GM18508 (cell line): ENCODE measurements around the gene PARD3.

Experiments used
- ATAC-seq: cut with Tn5 transposase; IDR thresholded peaks from one replicate; pipeline ENCODE4 v1.9.1; 2021; ENCODE audit warnings: moderate number of reproducible peaks; ENCODE audit not compliant: insufficient read depth, unreplicated experiment

Gene PARD3

DNA sequence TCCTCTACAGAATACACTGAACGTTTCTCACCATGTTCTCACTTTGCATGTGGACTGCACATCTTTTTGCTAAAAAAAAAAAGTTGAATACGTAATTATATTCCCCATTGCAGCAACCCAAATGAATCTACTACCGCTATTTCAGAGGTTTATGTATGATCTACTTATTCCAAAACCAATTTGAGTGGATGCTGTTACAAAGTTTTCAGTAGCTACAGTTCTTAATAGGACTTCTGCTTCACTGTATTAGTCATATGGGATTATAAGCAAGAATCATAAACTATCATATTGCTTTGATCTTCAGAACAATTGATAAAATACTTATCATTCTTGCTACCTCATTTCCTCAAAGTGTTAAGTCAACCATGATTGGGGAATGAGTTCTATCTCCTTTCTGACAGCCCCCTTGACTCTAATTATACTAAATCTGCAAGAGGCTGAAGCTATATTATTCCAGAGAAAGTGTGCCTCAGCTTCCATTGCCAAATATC, 257.0 kb downstream of the PARD3 start:
- no peak for ATAC-seq

DNA sequence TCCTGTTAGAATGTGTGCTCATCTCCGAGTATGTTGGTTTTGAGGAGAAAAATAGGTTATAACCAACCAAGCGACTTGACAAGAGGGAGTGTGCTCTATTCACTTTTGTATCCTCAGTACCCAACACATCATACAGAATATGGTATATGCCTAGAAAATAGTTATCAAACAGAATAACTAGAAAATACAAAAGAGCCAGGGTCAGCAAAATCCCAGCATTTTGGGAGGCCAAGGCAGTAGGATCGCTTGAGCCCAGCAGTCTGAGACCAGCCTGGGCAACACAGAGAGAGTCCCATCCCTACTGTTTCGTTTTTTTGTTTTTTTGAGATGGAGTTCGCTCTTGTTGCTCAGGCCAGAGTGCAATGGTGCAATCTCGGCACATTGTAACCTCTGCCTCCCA, 257.9 kb downstream of the PARD3 start:
- ATAC-seq: no peak

DNA sequence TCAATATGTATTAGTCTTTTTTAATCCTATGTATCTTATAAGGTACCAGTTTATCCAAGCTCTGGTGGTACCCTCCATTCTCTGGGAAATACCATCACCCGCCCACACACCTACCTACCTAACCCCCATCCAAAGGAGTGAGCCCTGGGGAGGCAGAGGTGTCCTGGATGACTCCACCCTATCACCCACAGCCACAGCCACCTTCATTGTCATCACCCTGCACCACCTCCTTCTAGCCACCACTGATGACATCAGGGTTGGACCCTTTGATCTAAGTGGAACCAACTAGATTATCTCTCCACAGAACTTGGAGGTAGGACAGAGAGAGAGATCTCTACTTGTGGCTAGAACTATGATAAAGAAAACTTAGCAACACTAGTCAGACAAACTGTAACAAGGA, 259.4 kb downstream of the PARD3 start:
- no peak for ATAC-seq

DNA sequence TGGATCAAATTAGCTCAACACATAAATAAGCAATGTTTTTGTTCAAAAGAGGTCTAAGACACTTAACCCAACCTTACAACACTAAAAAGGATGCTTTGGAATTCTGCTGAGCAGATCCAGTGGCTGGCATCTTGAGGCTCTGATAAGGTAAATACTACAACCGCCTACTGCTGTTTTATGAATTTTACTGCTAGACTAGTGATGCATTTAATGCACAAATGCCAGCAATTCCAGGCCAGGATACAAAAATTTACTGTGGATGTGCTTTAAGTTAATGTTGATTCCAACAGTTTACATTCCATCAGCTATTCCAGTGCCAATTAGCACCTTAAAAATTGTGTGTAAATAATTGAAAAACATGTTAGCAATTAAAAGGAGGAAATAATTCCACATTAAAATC, 261.3 kb downstream of the PARD3 start:
- ATAC-seq: no peak

DNA sequence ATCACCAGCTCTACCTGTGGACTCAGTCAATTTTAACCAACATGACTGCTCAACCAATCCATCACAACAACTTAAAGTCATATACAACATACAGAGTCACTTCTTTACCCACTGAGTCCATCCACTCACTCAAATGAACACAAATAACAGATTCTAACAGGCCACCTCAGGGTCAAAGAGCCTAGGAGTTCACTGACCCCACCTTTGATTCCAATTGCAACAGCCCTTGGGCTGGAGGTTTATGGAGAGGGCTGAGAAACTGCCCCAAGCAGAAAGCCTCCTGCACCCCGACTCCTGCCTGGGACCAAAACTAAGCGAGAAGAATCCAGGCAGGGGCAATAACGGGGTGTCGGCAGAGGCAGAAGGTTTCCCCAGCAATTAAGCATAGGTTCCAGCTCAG, 263.8 kb downstream of the PARD3 start:
- ATAC-seq: no peak

DNA sequence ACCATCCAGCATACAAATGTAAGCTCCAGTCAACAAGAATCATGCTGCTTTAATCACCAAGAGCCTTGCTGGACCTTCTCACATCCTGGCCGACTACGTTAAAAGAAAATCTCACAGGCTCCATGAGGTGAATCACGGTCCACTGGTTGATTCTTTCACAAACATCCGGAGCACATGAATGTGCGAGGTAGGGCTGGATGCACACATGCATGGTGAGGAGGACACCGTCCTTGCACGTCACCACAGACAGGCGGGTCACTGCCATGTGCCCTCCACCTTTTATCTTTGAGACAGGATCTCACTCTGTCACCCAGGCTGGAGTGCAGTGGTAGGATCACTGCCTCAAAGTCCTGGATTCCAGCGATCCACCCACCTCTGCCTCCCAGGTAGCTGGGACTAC, 265.1 kb downstream of the PARD3 start:
- ATAC-seq: no peak

DNA sequence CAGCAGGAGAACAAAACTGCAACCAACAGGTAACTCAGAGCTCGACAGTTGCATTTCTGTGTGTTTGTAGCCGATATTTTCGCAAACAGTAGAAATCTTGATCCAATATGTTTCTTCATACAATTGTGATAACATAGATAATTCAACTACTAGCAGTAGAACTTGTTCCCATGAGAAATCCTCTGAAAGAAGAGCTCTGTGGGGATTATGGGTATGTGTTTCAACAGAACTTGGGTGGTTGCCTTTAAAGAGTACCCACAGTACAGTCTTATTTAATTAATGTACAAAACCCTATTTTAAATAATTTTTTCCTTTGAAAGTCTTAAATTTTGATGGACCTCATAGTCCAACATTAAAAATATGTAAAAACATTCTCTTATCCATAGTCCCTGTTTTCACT, 266.1 kb downstream of the PARD3 start:
- no peak for ATAC-seq

DNA sequence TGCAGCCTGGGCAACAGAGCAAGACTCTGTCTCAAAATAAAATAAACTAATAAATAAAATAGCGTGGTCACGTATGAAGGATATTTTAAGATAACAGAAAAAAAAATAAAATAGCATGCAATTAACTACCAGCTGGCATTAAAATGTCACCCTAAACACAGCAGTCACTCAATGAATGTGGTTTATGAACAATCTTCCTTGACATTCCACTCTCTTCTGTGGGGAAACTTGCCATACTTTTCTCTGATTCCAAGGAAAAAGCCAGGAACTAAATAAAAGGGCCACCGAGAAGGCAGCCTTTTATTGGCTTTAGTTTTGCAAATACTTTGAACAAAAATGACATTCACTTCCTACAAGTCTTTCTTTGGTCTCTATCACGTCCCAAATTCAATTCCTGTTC, 266.6 kb downstream of the PARD3 start:
- no peak for ATAC-seq

DNA sequence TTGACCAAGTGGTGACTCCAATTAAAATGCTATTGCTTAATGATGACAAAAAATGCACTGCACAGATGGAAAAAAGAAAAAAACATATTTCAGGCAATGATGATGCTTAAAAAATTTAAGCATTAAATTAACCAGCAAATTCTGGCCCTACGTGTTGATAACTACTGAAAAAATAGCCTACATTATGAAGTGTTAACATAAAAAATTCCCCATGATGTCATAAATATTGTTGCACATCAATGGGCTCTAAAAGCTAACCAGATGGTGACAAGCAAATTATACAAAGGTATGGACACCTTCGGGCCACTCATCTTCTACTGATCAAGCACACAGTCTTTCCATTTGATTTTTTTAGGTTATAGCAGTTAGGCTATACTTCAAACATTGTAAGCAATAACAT, 267.4 kb downstream of the PARD3 start:
- ATAC-seq: no peak

DNA sequence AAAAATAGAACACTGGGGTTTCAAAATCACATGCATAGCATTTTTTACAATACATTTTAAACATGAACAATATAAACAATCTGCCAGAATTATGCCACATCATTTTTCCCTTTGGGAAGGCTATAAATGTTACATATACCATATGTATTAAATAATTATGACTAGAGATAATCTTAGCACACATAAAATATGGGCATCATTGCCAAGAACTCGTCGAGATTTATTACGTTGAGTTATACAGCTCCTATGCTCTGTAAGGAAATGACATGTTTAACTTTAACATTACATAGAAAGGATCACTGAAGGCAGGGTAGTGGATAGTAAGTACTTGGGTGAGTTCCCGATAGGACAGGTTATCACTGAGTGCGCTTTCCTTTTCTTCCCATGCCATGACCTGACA, 267.8 kb downstream of the PARD3 start:
- no peak for ATAC-seq

DNA sequence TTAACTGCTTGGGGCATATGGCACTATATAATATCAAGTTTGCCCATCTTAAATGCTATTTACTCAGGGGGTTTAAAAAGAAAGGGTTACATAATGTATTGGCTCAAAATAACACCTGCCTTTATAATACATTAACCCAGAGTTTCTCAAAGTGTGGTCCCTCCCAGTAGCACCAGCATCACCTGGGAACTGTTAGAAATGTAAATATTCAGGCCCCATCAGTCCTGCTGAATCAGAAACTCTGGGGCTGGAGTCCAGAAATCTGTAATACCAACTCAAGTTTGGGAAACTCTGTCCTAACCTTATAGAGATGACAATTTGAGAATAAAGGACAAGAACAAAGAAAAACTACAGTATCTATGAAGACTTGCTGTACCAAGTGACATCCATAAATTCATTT, 270.7 kb downstream of the PARD3 start:
- no peak for ATAC-seq

DNA sequence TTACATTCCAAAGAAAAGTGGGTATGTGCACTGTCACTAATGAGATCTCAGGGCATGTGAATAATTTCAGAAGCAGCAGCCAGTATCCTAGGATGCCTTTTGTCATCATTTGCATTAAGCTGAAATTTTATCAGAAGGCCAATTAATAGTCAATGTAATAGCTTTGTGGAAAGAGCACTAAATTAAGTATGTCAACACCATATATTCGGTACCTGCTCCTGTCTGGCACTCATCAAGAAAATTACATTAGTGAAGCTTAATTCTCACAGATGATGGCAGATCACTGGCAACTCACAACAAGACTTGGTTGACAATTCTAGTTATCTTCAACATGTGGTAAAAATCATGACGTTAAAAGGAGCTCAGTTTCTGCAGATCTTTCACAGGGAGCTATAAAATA, 271.4 kb downstream of the PARD3 start:
- ATAC-seq: no peak

DNA sequence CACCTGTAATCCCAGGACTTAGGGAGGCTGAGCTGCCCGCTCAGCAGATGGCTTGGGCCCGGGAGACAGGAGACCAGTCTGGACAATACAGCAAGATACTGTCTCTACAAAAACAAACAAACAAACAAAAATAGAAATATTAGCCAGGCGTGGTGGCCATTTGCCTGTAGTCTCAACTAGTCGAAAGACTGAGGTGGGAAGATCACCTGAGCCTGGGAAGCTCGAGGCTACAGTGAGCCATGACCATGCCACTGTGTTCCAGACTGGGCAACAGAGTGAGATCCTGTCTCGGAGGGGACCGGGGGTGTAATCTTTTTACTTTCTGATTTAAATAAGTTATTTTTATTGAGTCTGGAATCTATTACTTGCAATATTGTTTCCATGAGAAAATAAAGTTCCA, 274.6 kb downstream of the PARD3 start:
- no peak for ATAC-seq

DNA sequence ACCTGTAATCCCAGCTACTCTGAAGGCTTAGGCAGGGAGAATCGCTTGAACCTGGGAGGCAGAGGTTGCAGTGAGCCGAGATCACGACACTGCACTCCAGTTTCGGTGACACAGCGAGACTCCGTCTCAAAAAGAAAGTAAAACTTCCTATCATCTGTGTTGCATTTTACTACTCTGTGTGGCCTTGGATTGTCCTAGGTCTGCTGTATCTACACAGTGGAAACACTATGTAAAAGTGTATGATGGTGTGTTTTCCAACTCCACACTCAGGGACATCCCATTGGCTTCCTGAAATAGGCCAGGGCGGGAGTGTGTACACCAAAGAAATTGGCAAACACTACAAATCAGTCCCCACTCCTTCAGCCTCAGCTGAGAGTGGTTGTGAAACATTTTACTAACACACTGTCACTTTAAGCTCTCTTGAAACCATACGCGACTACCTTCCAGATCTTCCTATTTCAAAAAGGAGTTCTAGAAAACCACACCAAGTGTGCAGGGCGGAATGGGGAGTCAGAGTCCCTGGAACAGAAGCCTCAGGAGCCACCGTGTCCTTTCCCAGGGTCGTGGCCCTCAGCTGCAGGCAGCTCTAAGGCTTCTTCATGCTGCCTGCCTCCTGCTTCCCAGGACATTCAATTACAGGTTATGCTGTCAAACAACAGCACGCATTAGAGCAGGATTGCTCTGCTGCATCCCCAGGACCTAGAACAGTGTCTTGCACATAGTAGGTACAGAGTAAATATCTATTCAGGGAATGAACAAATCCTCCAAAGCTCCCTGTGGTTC, 275.4 kb downstream of the PARD3 start:
- no peak for ATAC-seq

DNA sequence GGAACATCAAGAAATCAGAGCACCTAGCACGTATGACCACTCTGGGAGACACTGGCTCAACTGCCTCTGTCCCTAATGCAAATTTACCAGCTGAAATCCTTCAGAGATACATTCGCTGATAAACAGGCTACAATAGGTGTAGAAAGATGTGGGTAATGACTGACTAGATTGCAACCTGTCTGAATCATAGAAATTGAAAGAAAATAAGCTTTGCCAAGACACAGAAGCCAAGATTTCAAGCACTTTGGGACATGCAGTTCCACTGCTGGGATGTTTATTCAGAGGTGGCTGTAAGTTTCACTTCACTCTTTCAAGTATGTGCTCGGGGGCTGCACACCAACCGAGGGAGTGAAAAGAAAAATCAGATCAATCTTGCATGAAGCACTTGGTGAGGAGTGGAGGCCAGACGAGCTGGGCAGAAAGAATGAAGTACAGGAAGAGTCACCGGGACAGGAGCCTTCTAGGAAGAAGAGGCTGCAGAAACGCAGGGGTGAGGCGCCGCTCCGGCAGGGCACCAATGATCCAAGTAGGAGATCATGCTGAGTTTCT, 276.7 kb downstream of the PARD3 start:
- no peak for ATAC-seq

DNA sequence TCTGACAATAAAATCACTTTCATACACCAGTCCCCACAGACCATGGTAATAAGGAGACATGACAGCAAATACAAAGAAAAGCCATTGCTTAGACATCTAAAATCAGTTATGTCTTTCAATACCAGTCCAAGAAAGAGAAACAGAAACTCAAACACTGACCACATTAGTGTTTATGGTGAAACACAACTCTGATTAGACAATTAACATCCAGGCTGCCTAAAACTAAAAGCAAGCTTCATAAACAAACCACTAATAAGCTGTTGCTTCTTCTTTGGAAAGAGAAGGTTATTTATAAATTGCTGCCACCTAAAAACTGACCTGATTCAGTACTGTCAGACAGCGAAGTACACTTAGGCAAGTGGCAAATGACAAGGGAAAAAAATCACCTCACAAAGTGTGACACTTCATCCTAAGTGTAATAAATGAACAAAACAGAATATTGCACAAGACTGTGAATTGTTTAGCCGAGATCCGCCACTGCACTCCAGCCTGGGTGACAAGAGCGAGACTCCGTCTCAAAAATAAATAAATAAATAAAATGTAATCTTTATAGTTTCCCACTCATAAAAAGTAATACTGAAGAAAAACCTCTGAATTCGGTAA, 277.4 kb downstream of the PARD3 start:
- peak; percentile 62 for ATAC-seq

DNA sequence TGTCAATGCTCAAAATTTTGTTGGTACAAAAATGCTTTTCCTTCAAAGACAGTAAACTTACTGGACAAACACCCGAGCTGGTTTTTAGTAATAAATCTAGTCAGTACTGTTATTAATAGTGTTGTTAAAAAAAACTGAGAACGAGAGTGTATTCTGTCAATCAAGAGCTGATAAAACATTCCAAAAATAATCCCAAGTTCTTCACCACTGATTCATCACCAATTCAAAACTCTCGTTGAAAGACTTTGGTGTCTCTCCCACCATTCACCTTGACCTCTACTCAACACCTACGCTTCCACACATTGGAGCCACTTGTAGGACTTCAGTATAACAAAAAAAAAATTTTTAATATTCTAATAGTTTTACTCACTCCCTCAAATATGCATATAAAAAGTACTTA, 279.2 kb downstream of the PARD3 start:
- no peak for ATAC-seq

DNA sequence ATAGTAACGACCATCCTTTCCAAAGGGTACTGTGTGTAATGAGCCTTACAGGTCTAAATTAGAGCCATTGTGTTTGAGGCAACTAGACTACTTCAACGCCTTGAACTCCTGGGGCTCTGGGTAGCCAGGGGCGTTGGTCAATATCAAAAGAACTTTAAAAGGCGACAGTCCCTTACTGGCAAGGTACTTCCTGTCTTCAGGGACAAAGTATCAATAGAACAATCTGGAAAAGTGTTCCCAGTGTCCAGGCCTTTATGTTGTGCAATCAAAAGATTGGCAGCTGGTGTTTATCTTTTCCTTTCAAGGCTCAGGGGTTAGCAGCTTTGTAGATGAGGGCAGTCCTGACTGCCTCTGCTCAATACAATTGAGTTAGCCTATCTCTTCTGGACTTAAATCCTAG, 284.3 kb downstream of the PARD3 start:
- ATAC-seq: no peak

DNA sequence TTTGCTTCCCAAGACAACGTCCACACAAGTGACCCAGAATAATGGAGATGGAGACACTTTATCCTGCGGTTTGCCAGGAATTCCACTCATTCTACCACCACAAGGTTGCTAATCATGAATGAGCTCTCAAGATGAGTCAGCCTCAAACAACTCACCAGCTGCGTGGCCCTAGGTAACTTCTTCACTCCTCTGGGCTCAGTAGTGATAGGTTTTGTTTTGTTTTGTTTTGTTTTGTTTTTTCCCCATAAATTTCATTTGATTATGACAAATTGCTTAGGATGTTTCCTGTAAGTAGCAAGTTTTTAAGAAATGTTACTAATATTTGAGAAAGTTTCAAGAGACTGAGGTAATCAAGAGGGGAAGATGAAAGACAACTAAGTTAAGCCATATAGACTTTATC, 286.8 kb downstream of the PARD3 start:
- ATAC-seq: no peak

DNA sequence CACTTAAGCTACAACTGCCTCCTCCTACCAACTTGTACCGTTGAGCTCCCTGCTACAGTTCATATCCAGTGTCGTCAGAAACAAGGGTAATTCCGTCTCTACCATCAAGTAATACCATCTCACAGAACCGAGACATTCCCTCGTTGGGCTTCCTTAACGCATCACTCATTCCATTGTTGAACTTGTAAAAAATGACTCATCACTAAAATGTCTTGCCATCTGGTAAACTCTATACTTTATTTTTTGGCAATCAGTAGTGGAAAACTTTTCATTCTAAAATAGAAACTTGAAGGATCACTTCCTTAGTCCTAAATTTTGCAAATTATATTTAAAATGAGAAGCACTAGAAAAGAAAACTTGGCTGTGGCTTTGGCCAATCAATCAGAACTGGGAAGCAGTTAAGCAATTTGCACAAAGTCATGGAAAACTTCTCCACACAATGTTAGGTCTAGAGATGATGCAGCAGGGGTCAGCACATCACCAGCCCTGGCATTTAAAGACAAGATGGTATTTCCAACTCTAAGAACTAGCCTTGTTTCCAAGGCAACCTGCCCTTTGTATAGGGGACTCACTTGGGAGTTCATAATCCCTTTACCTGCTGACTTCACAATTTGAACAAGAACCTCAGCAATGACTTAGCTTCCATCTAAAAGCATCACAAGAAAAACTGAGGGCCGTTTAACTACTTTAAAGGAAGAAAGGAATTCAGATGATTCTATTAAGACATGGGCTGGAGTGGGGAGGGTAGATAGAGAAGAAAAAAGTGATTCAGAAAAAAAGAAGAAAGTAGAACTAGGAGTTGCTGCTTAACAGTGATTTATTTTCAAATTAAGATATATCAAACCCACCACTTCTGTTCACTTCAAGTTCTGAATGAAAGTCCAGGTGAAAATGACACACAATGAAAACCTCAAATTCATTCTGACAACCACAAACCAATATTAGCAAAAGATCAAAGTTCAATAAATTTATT, 288.1 kb downstream of the PARD3 start:
- no peak for ATAC-seq

DNA sequence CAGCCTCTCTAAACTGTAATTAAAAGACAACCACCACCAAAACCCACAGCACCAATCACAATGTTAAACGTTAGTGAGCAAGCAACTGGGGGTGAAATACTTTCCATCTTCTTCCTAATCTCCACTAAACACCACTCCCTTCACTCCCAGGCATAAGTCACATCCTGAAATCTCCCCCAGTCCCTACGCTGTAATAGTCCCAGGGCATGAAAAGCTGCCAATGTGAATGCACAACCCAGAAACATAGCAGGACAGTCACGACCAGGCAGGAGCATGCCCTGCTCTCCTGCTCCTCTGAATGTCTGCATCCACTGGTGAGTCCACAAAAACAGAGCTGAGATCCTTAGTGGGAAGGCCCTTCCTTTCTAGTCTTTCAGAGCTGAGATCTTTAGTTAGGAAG, 288.9 kb downstream of the PARD3 start:
- ATAC-seq: no peak
